GM18868 (cell line): ENCODE measurements around the gene COL4A5.

Source experiments
- ATAC-seq: cut with Tn5 transposase; IDR thresholded peaks from one replicate; pipeline ENCODE4 v1.9.1; 2021; ENCODE audit warnings: mild to moderate bottlenecking, moderate library complexity; ENCODE audit not compliant: unreplicated experiment

COL4A5 gene

DNA sequence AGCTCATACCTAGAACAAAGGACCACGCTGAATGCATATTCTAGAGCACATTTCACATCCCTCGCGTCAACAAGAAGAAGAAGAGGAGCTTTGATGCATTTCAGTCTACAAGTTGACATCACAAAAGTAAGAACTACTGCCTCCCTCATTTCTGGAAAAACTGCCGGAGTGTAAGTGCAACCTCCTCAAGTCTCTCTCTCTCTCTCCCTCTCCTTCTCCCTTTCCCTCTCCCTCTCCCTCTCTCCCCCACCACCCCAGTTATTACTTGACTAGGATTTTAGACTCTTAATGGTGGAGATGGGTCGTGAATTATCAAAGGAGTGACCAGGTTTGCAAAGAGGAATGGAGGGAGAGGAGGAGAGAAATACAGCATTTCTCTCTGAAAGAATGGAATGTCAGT is 298.1 kb downstream of the COL4A5 start:
- ATAC-seq = no peak

DNA sequence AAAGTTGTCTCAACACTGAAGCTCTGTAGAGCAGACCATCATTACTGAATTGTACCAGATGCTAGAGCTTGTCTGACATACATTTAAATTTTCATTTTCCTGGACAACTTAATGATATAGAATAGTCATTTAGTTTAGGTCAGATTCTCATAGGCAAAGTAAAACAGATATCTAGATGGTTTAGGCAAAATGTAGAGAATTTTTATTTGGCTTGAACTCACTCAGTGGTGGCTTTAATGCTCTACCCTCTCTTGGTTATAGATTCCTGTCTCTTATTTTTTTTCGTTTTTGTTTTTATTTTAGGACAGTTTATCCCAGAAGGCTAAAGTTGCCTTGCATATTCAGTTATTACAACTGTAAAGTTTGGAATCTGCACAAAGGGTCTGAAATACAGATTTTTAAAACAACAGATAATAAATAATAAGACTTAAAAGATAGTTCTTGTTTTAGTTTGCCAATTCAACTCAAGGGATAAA is 300.7 kb downstream of the COL4A5 start:
- ATAC-seq = no peak
